HT1080 (cell line): ENCODE data around the gene ARHGAP5. TPM values are rescaled to one million over a fixed set of nuclear protein-coding genes. Genes with fewer than 3 reads are reported as not detected.

Source experiments
- DNase-seq: peaks from one replicate; pipeline ENCODE4 v3.0.0-alpha.2; 2015; ENCODE audit warnings: low read depth
- total RNA-seq: library from RNA; depleted of rRNA; stranded (reverse); fragments of >200 nt; shearing (Covaris generic); gene quantifications from 2 replicates; pipeline ENCODE4 v1.2.3, GENCODE V29; 2014

Gene ARHGAP5
- total RNA-seq, 1 experiment from 2014 or later = 36.8 TPM

DNA sequence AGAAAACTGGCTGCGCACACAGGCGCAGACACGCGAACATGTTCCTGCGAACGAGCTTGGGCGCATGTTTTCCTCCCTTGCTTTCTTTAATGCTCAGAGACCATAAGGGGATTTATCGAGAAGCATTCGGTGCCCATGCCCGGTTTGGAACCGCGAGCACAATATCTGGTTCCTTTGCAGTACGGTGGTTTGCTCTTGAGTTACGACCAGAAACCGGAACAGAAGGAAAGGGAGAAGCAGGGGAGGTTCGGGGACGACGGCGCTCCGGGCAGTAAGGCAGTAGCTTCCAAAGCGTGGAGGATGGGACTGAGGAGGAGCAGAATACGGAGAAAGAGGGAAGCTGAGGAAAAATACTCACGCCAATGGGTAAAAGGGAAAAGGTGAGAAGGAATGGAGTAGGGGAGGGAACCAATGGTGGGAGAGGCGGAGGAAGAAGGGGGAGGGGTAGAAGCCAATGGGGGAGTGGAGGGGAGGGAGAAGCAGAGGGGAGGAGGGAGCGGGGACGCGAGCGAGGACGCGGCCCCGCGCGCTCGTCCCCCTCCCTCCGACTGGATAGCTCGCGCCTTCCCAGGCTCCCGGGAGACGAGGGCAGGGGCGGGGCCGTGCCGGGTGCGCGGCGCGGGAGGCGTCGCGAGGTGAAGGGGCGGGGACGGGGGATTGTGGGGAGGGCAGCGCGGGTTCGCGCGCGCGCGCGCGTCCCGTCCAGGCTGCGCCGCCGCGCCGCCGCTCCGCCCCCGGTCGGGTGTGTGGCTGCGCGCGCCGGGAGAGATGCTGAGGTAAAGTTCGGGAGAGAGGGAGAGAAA, 625 bp upstream of the ARHGAP5 start:
- DNase-seq = peak; percentile 94

DNA sequence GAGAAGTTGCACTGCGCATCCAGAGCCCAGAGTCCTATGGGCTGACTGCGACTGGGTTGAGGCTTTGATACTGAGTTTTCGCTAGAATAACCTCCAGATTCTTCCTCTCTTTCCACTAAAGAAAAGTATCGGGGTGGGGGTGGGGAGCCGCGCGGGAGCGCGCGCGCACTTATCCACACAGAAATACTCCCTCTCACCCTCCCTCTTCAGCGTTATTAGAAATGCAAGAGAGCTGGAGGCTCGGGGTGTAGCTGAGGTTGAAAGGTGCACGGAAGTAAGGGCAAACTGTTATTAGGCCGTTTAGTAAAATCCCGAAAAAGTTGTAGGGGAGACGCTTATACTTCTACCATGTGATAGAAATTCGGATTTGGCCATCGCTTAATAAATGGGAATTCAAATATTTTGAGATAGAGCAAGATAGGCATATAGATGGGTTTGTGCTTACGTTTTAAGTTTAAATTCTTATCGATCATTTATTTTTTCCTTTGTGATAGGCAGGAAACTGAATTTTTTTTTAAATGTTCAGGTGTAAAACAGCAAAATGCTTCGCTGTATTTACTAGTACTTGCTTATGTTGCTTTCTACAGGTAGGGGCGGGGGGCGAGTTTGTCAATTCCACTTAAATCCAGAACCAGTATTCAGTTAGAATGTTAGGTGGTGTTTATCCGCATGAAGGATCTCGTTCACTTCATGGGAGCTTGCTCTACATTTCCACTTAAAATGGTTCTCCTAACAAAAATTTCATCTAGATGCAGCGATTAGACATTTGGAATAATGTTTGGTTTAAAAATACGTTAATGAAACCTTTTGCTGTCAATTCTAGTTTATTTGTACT, 1.1 kb downstream of the ARHGAP5 start:
- DNase-seq = peak; percentile 44

GRCh38 chr14:32078858-32079216, 1.7 kb downstream of the ARHGAP5 start:
- peak; percentile 42 for DNase-seq

- no peak for DNase-seq
Measured at GRCh38 chr14:32079264-32079663, 2.2 kb downstream of the ARHGAP5 start.

GRCh38 chr14:32080001-32080510, 3.0 kb downstream of the ARHGAP5 start:
- DNase-seq = no peak

- no peak for DNase-seq
Measured at GRCh38 chr14:32081901-32082300, 4.8 kb downstream of the ARHGAP5 start.

- no peak for DNase-seq
Measured at GRCh38 chr14:32083315-32083624, 6.2 kb downstream of the ARHGAP5 start.

- no peak for DNase-seq
Measured at GRCh38 chr14:32083789-32084188, 6.7 kb downstream of the ARHGAP5 start.

DNA sequence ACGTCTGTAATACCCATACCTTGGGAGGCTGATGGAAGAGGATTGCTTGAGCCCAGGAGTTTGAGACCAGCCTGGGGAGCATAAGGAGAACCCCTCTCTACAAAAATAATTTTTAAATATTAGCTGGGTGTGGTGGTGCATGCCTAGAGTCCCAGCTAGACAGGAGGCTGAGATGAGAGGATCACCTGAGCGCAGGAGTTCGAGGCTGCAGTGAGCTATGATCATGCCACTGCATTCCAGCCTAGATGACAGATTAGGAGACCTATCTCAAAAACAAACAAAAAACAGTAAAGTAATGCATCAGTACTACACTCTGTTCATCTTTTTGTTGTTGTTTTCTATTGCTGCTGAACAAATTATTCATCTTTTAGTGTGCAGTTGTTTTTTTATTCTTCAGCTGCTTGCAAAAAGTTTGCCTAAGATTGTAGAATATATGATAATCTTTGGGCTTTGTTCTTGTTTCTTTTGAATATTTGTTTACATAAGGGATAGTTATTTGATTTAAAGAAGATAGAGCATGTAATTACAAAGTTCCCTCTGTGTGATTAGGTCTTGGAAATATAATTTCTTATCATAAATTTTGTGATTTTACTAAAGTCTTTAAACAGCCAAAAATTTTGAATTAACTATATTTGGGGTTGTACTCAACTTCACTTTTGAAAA, 8.2 kb downstream of the ARHGAP5 start:
- DNase-seq = no peak

- no peak for DNase-seq
Measured at GRCh38 chr14:32085845-32086383, 8.8 kb downstream of the ARHGAP5 start.

- peak; percentile 89 for DNase-seq
Measured at GRCh38 chr14:32087173-32087861, 10.2 kb downstream of the ARHGAP5 start.

- DNase-seq = no peak
Measured at GRCh38 chr14:32087907-32088306, 10.8 kb downstream of the ARHGAP5 start.

GRCh38 chr14:32090686-32091085, 13.6 kb downstream of the ARHGAP5 start:
- no peak for DNase-seq

- DNase-seq = no peak
Measured at GRCh38 chr14:32099473-32099872, 22.4 kb downstream of the ARHGAP5 start.

DNA sequence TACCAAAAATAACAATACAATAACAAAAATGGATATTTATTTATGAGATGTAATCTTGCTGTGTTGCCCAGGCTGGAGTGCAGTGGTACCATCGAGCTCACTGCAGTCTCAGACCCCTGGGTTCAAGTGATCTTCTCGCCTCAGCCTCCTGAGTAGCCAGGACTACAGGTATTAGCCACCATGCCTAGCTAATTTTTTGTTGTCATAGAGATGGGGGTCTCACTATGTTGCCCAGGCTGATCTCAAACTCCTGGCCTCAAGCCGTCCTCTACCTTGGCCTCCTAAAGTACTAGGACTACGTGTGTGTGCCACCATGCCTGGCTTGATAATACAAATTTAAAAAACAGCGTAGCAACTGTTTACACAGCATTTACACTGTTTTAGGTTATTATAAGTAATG, 23.1 kb downstream of the ARHGAP5 start:
- no peak for DNase-seq

- no peak for DNase-seq
Measured at GRCh38 chr14:32102152-32102787, 25.2 kb downstream of the ARHGAP5 start.

DNA sequence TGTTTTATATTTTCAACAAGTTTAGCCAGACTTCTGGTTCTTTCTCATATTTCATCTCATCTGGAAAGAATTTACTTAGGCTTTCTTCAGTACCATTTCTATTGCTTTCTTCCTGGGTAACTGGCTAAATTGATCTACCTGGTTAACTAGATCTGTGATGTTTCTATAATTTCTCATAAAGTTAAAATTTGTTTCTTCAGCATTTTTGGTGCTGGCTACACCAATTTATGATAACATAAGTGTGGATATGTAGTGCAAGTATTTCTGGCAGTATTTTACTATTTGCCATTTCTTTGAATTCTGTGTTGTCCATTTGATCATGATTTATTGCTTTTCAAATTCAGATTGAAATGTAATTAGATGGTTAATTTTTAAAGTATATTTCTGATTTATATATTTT, 25.9 kb downstream of the ARHGAP5 start:
- no peak for DNase-seq

GRCh38 chr14:32104308-32104707, 27.2 kb downstream of the ARHGAP5 start:
- no peak for DNase-seq

- no peak for DNase-seq
Measured at GRCh38 chr14:32104803-32105202, 27.7 kb downstream of the ARHGAP5 start.

- peak; percentile 30 for DNase-seq
Measured at GRCh38 chr14:32109676-32110547, 32.8 kb downstream of the ARHGAP5 start.
